Upper lobe of left lung (tissue), 6 donors: ENCODE results near the gene ALDH16A1. TPM values are rescaled to one million over a fixed set of nuclear protein-coding genes. Genes with fewer than 3 reads are reported as not detected.

Experiments
- ATAC-seq, 2 donors: fragments of 200-7000 bp; cut with Tn5 transposase; one replicate each; pipeline ENCODE4 v1.9.1; 2022; ENCODE audit warnings: mild to moderate bottlenecking in 2 of 2, moderate library complexity in 2 of 2; ENCODE audit not compliant: low FRiP score in 2 of 2
- DNase-seq, 2 donors: peaks; one replicate each; pipeline ENCODE4 v3.0.0-alpha.2; 2019 to 2020
- H3K27ac ChIP-seq, 4 donors: fragments of 200-600 bp; sonication (generic); one replicate each; pipeline ENCODE4 v1.5.1; 2016 to 2019
- H3K27me3 ChIP-seq, 4 donors: fragments of 200-600 bp; sonication (generic); one replicate each; pipeline ENCODE4 v1.5.1; 2017 to 2019
- H3K36me3 ChIP-seq, 4 donors: fragments of 200-600 bp; sonication (generic); one replicate each; pipeline ENCODE4 v1.5.1; 2016 to 2019
- H3K4me1 ChIP-seq, 4 donors: fragments of 200-600 bp; sonication (generic); one replicate each; pipeline ENCODE4 v1.5.1; 2018 to 2019
- H3K4me3 ChIP-seq, 4 donors: fragments of 200-600 bp; sonication (generic); one replicate each; pipeline ENCODE4 v1.5.1; 2017 to 2019; ENCODE audit warnings: mild to moderate bottlenecking in 2 of 4, moderate library complexity in 1 of 4
- H3K9me3 ChIP-seq, 4 donors: fragments of 200-600 bp; sonication (generic); one replicate each; pipeline ENCODE4 v1.5.1; 2018 to 2019
- EP300 ChIP-seq, 4 donors: sonication (generic); formaldehyde crosslinking; IDR thresholded peaks; one replicate each; pipeline ENCODE4 v1.5.1; 2017; ENCODE audit warnings: antibody characterized with exemption in 4 of 4, control low read depth in 2 of 4
- POLR2A ChIP-seq, 4 donors: fragments of 450-650 bp; IDR thresholded peaks; one replicate each; pipeline ENCODE4 v1.5.1; 2016 to 2017; ENCODE audit warnings: antibody characterized with exemption in 4 of 4, mild to moderate bottlenecking in 2 of 4
- POLR2AphosphoS5 ChIP-seq, 2 donors: sonication (generic); formaldehyde crosslinking; IDR thresholded peaks; one replicate each; pipeline ENCODE4 v1.5.1; 2017; ENCODE audit warnings: antibody characterized with exemption in 2 of 2
- WGBS, 2 donors: methylation state at CpG; one replicate each; pipeline ENCODE4 v1.1.5; 2017 to 2018; 5-methylcytosine and 5-hydroxymethylcytosine counted together
- total RNA-seq, 6 donors: library from RNA; depleted of rRNA in 4 of 6; stranded (reverse); fragments of >200 nt in 4 of 6; gene quantifications; one replicate each; pipeline versions ENCODE4 v1.1.0 to v1.2.1, GENCODE V29; 2016 to 2021
- TF ChIP-seq, protein P1 (sequence below), 6 experiments: fragments of 450-650 bp in 4 of 6; fragments of 200-600 bp in 2 of 6; sonication (generic) in 2 of 6; IDR thresholded peaks; one replicate each; pipeline ENCODE4 v1.5.1; 2016 to 2019; ENCODE audit warnings: antibody characterized with exemption in 6 of 6
- donor health status: DM: no; HTN: no; CAD: no; lungs with moderate emphysema.
- donor health status: DM: no; HTN: yes; CAD: no; lungs with severe emphysema.

Gene ALDH16A1
- total RNA-seq, 6 donors from 2014 or later, result 26.3 to 111 (median 48.2) TPM

DNA sequence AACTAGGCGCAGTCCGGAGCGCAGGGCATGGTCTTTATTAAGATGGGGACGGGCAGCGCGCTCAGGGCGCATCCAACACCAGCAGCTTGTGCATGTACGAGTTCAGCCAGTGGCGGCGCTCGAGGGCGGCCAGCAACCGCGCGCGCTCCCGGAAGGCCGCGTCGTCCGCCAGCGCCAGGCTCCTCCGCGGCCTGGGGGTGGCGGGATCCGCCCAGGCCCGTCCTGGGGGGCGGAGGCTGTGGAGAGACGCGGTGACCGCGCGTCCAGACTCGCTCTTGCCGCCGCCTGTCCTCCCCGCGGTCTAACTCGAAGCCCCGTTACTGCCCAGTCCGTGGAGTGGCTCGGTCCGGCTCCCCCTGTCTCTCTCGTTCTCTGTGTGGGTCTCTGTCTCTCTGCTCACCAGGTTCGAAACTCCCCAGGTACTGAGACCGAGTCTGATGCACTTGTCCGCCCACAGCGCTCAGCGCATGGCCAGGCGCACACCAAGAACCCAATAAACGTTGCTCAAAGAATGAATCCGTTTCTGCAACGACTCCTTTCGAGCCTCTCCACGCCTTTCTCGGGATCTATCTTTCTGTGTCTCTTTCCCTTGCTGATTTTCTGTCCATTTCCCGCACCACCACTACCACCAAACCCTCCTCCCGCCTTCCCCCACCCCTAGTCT lies 30.5 kb upstream of the ALDH16A1 start:
- ATAC-seq (peak in 1 of 2 donors; percentile 81), DNase-seq (peak in 1 of 2 donors; percentile 91)
- Histone ChIP-seq H3K4me1 (peaks cover 23 to 40% (median 27%) of the 10 kb centered on the region in 4 donors), H3K27me3 (peaks cover 0 to 58% (median 31%) of the 10 kb centered on the region in 4 donors), H3K36me3 (no peaks in the 10 kb centered on the region), H3K27ac (no peak overlapping the region), H3K4me3 (peak overlapping the region in 3 of 4 donors; percentile 17 to 29 (median 23)), H3K9me3 (no peaks in the 10 kb centered on the region)
- no peak for TF ChIP-seq POLR2A (IDR thresholded peaks at IDR 0.05)
- no peak for TF ChIP-seq EP300 (IDR thresholded peaks at IDR 0.05)
- TF ChIP-seq, protein P1, sequence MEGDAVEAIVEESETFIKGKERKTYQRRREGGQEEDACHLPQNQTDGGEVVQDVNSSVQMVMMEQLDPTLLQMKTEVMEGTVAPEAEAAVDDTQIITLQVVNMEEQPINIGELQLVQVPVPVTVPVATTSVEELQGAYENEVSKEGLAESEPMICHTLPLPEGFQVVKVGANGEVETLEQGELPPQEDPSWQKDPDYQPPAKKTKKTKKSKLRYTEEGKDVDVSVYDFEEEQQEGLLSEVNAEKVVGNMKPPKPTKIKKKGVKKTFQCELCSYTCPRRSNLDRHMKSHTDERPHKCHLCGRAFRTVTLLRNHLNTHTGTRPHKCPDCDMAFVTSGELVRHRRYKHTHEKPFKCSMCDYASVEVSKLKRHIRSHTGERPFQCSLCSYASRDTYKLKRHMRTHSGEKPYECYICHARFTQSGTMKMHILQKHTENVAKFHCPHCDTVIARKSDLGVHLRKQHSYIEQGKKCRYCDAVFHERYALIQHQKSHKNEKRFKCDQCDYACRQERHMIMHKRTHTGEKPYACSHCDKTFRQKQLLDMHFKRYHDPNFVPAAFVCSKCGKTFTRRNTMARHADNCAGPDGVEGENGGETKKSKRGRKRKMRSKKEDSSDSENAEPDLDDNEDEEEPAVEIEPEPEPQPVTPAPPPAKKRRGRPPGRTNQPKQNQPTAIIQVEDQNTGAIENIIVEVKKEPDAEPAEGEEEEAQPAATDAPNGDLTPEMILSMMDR (IDR thresholded peaks at IDR 0.05), result peak; percentile 15 to 61 (median 44)
- 4 to 12% methylated on average over 19 to 28 of the region's 58 CpGs for WGBS, 2 donors

DNA sequence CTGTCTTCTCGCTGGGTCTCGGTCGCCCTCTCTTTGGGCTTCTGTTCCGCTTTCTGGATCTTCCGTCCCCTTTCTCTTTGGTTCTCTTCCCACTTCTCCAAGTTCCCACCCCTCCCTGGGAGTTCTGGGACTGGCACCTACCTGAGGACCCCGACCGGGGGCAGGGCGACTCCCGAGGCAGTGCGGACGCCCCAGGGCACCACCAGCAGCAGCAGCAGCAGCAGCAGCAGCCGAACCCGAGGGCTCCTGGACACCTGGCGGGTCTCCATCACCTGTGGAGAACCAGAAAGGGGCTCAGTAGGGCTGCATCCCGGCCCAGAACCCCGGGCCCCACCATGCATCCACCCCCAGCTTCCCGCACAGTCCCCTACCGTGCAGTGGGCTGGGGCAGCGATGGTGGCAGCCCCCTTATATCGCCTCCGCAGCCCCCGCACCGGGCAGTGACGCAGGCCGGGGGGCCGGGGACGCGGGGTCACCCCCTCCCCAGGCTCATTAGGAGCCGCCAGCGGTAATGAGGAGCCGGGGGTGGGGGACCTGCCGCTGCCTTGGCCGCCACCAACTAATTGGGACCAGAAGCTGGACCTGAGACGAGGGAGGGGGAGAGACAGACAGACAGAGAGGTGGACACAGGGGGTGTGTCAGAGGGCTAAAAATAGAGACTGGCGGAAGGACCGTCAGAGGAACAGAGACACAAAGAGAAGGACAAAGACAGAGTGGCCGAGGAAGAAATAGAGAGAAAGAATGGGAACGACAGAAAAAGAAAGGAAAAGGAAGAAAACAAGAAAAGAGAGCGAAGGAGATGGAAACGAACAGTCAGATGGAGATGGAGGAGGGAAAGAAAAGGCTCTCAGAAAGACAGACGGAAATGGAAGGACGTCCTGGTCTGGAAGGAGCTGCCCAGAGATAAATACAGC lies 29.7 kb upstream of the ALDH16A1 start, which contains the start of gene PTH2:
TSS of gene PTH2 (minus strand) at position 371 of the 914 bp plus-strand sequence. CDS start at position 269, 102 bp downstream.
- ATAC-seq, result no peak
- TF ChIP-seq POLR2AphosphoS5 (IDR thresholded peaks at IDR 0.05), result no peak
- TF ChIP-seq POLR2A (IDR thresholded peaks at IDR 0.05), result no peak
- TF ChIP-seq, protein P1 (IDR thresholded peaks at IDR 0.05), result no peak
- TF ChIP-seq EP300 (IDR thresholded peaks at IDR 0.05), result no peak
- H3K27me3 ChIP-seq, result peaks cover 0 to 66% (median 39%) of the 10 kb centered on the region in 4 donors
- H3K27ac ChIP-seq, result no peak within 1 kb of the TSS
- peaks cover 27 to 48% (median 34%) of the 10 kb centered on the region in 4 donors for H3K4me1 ChIP-seq
- H3K9me3 ChIP-seq, result no peaks in the 10 kb centered on the region
- H3K4me3 ChIP-seq, result peak within 1 kb of the TSS in 3 of 4 donors; percentile 17 to 29 (median 23)
- WGBS, 2 donors, result 7 to 12% methylated on average over 26 to 35 of the region's 42 CpGs
- DNase-seq, result no peak
- no peaks in the 10 kb centered on the region for H3K36me3 ChIP-seq

DNA sequence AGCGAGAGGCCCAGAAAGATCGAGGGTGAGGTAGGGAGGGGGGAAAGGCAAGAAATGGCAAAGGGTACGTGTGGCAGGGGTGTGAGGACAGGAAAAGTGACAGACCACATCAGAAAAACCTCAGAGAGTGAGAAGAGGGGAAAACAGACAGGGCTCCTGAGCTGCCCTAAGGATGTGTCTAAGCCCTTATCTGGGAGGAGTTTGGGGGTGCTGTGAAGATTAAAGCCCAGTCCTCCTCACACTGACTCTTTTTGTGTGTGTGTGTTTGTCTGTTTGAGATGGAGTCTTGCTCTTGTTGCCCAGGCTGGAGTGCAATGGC lies 29.1 kb upstream of the ALDH16A1 start:
- DNase-seq, result no peak
- 8 to 15% methylated on average over 1 to 3 of the region's 3 CpGs for WGBS, 2 donors

GRCh38 chr19:49425178-49425577 lies 27.8 kb upstream of the ALDH16A1 start, which contains the start of gene GFY:
Gene GFY, plus strand, starts transcription at chr19:49425388. Its CDS starts 1,043 bp downstream, at chr19:49426431.
- no peaks in the 10 kb centered on the region for H3K9me3 ChIP-seq
- 45 to 59% methylated on average over 7 of the region's 7 CpGs for WGBS, 2 donors
- H3K27ac ChIP-seq, result no peak within 1 kb of the TSS
- H3K36me3 ChIP-seq, result no peaks in the 10 kb centered on the region
- peaks cover 29 to 52% (median 36%) of the 10 kb centered on the region in 4 donors for H3K4me1 ChIP-seq
- TF ChIP-seq POLR2A (IDR thresholded peaks at IDR 0.05) (no peak), POLR2AphosphoS5 (IDR thresholded peaks at IDR 0.05) (no peak), EP300 (IDR thresholded peaks at IDR 0.05) (no peak)
- TF ChIP-seq, protein P1 (IDR thresholded peaks at IDR 0.05), result no peak
- DNase-seq (no peak), ATAC-seq (no peak)
- no peak within 1 kb of the TSS for H3K4me3 ChIP-seq
- peaks cover 0 to 78% (median 48%) of the 10 kb centered on the region in 4 donors for H3K27me3 ChIP-seq

More for the DNA sequence above, 29.1 kb upstream of the ALDH16A1 start:
- ATAC-seq, result no peak
- Histone ChIP-seq H3K27ac (no peak overlapping the region), H3K4me3 (no peak overlapping the region), H3K36me3 (no peaks in the 10 kb centered on the region), H3K27me3 (peaks cover 0 to 72% (median 45%) of the 10 kb centered on the region in 4 donors), H3K4me1 (peaks cover 29 to 52% (median 36%) of the 10 kb centered on the region in 4 donors), H3K9me3 (no peaks in the 10 kb centered on the region)
- TF ChIP-seq POLR2AphosphoS5 (IDR thresholded peaks at IDR 0.05) (no peak), EP300 (IDR thresholded peaks at IDR 0.05) (no peak), POLR2A (IDR thresholded peaks at IDR 0.05) (no peak)
- TF ChIP-seq, protein P1 (IDR thresholded peaks at IDR 0.05), result no peak
